ENCODE data around the gene ZNF841. TPM values are rescaled to one million over a fixed set of nuclear protein-coding genes. Genes with fewer than 3 reads are reported as not detected.

ZNF841 gene
- total RNA-seq, 1 experiment from 2014 or later = 23.3 TPM

- Histone ChIP-seq H3K4ac (ENCODE audit: low read depth, low read length) (no peak overlapping the region), H3K79me1 (ENCODE audit: insufficient read depth, low read depth, low read length, poor library complexity, severe bottlenecking) (no peaks in the 10 kb centered on the region), H3K23me2 (ENCODE audit: insufficient read length, low read depth, low read length, poor library complexity, severe bottlenecking) (peaks cover 14% of the 10 kb centered on the region), H2BK120ac (ENCODE audit: low read depth, low read length, poor library complexity, severe bottlenecking) (no peak overlapping the region), H3K27me3 (ENCODE audit: insufficient read depth, low read length) (no peaks in the 10 kb centered on the region), H2AK5ac (ENCODE audit: insufficient read length, low read length) (no peak overlapping the region), H2BK12ac (ENCODE audit: insufficient read length, low read depth, low read length) (no peak overlapping the region), H3K9ac (ENCODE audit: extremely low read depth, insufficient read length, low read length) (peak overlapping the region; percentile 81), H3T11ph (ENCODE audit: low read length) (no peak overlapping the region), H3K4me1 (ENCODE audit: insufficient read depth, low read length) (no peaks in the 10 kb centered on the region), H3K18ac (ENCODE audit: insufficient read length, low read depth, low read length) (peak overlapping the region; percentile 44), H2BK5ac (ENCODE audit: insufficient read length, low read length) (no peak overlapping the region), H3K9me3 (ENCODE audit: control insufficient read depth, low read depth, low read length) (no peaks in the 10 kb centered on the region), H4K91ac (ENCODE audit: insufficient read length, low read depth, low read length) (no peak overlapping the region), H2BK15ac (ENCODE audit: low read depth, low read length) (no peak overlapping the region), H4K8ac (replicated peaks; ENCODE audit: insufficient read length, low read depth, low read length) (no peak overlapping the region), H3K56ac (ENCODE audit: insufficient read length, low read depth, low read length) (no peak overlapping the region), H4K20me1 (ENCODE audit: control insufficient read depth, insufficient read depth, insufficient read length) (peaks cover 2% of the 10 kb centered on the region), H3K79me2 (ENCODE audit: insufficient read depth, low read length) (peaks cover 16% of the 10 kb centered on the region; the same call in 1 of the 2 replicates), H3K4me2 (ENCODE audit: insufficient read depth, insufficient read length, low read length) (peak overlapping the region; percentile 56), H3K27ac (ENCODE audit: insufficient read length, low read depth, low read length) (peak overlapping the region; percentile 5), H2AFZ (ENCODE audit: low read length) (peak overlapping the region; percentile 65), H3K23ac (ENCODE audit: insufficient read length, low read depth, low read length) (no peak overlapping the region), H2BK20ac (ENCODE audit: low read depth, low read length, poor library complexity, severe bottlenecking) (no peak overlapping the region), H4K5ac (ENCODE audit: insufficient read length, low read depth, low read length) (peak overlapping the region; percentile 83), H3K14ac (ENCODE audit: insufficient read depth, low read length) (peak overlapping the region; percentile 62; the same call in 1 of the 2 replicates)
- peaks cover 18 to 49% of the 10 kb centered on the region in 2 experiments for H3K9me3 Mint-ChIP-seq
- DNase-seq = no peak
- peak overlapping the region; percentile 94 to 95 for H3K4me3 Mint-ChIP-seq
- H3K4me1 Mint-ChIP-seq = peaks cover 13 to 20% of the 10 kb centered on the region in 2 experiments
- H3K27me3 Mint-ChIP-seq (ENCODE audit: low read depth) = no peaks in the 10 kb centered on the region
- H3K36me3 Mint-ChIP-seq (ENCODE audit: insufficient read depth in 1 of 3, low read depth in 3 of 3) = peaks cover 33 to 47% (median 46%) of the 10 kb centered on the region in 3 experiments
- no peak for TF ChIP-seq CTCF (conservative IDR thresholded peaks at IDR 0.05)
- H3K27ac Mint-ChIP-seq = peak overlapping the region; percentile 73 to 98 (median 98)
- no CpG with 5 or more reads among the region's 7 CpGs for WGBS (ENCODE audit: extremely low coverage, insufficient read length, low lambda C conversion rate)
Observed at GRCh38 chr19:52138983-52139251, 43.4 kb upstream of the ZNF841 start.

Measured in H9 (cell line).